Measurements from ENCODE around the gene NELL2.
"Not testable (repeated sequence)": the region's sequence is repeated elsewhere in the genome, so short reads cannot be mapped to it uniquely, and the experiment has no call there.

Gene NELL2

GRCh38 chr12:44748950-44749468, 127.1 kb downstream of the NELL2 start:
- no peak overlapping the region for H3K27ac ChIP-seq (ENCODE audit: low read length)
- no peaks in the 10 kb centered on the region for H3K9me3 ChIP-seq (ENCODE audit: control insufficient read depth in 2 of 2, low read length in 2 of 2)
- no peak overlapping the region for H3K4me3 ChIP-seq (ENCODE audit: low read length in 2 of 2)
- H3K4me1 ChIP-seq (ENCODE audit: control insufficient read depth, insufficient read depth, low read length): no peaks in the 10 kb centered on the region
- no peaks in the 10 kb centered on the region for H3K36me3 ChIP-seq (ENCODE audit: control insufficient read depth in 2 of 2, insufficient read depth in 2 of 2, low read length in 2 of 2)
- H3K27me3 ChIP-seq (ENCODE audit: control insufficient read depth in 1 of 2, insufficient read depth in 2 of 2, low read length in 2 of 2): no peaks in the 10 kb centered on the region
- H3K9ac ChIP-seq (ENCODE audit: low read length in 2 of 2): no peak overlapping the region

DNA sequence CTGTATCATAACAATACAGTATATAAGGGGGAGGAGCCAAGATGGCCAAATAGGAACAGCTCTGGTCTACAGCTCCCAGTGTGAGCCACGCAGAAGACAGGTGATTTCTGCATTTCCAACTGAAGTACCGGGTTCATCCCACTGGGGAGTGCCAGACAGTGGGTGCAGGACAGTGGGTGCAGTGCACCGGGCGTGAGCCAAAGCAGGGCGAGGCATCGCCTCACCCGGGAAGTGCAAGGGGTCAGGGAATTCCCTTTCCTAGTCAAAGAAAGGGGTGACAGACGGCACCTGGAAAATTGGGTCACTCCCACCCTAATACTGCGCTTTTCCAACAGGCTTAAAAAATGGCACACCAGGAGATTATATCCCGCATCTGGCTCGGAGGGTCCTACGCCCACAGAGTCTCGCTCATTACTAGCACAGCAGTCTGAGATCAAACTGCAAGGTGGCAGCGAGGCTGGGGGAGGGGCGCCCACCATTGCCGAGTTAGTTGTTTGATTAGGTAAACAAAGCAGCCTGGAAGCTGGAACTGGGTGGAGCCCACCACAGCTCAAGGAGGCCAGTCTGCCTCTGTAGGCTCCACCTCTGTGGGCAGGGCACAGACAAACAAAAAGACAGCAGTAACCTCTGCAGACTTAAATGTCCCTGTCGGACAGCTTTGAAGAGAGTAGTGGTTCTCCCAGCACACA, 134.7 kb downstream of the NELL2 start:
- H3K9me3 ChIP-seq (ENCODE audit: control insufficient read depth in 2 of 2, low read length in 2 of 2); H3K27me3 ChIP-seq (ENCODE audit: control insufficient read depth in 1 of 2, insufficient read depth in 2 of 2, low read length in 2 of 2); H3K27ac ChIP-seq (ENCODE audit: low read length); H3K4me1 ChIP-seq (ENCODE audit: control insufficient read depth, insufficient read depth, low read length); H3K36me3 ChIP-seq (ENCODE audit: control insufficient read depth in 2 of 2, insufficient read depth in 2 of 2, low read length in 2 of 2); H3K4me3 ChIP-seq (ENCODE audit: low read length in 2 of 2); H3K9ac ChIP-seq (ENCODE audit: low read length in 2 of 2): not testable (repeated sequence)

DNA sequence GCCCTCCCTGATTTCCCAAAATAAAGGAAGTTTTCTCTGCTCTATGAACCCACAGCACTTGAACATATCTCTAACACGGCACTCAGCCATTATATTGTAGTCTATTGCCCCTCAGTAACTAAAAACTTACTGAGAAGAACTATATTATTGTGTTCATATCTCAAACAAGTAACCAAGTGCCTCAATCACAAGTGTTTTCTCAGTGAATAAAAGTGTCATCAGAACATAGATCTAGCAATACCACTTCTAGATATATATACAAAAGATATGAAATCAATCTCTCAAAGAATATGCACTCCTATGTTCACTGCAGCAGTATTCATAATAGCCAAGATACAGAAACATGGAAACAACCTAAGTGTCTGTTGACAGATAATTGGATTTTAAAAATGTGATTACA, 138.1 kb downstream of the NELL2 start:
- no peak overlapping the region for H3K27ac ChIP-seq (ENCODE audit: low read length)
- no peaks in the 10 kb centered on the region for H3K9me3 ChIP-seq (ENCODE audit: control insufficient read depth in 2 of 2, low read length in 2 of 2)
- no peak overlapping the region for H3K9ac ChIP-seq (ENCODE audit: low read length in 2 of 2)
- no peaks in the 10 kb centered on the region for H3K36me3 ChIP-seq (ENCODE audit: control insufficient read depth in 2 of 2, insufficient read depth in 2 of 2, low read length in 2 of 2)
- no peaks in the 10 kb centered on the region for H3K4me1 ChIP-seq (ENCODE audit: control insufficient read depth, insufficient read depth, low read length)
- no peaks in the 10 kb centered on the region for H3K27me3 ChIP-seq (ENCODE audit: control insufficient read depth in 1 of 2, insufficient read depth in 2 of 2, low read length in 2 of 2)
- H3K4me3 ChIP-seq (ENCODE audit: low read length in 2 of 2): no peak overlapping the region

DNA sequence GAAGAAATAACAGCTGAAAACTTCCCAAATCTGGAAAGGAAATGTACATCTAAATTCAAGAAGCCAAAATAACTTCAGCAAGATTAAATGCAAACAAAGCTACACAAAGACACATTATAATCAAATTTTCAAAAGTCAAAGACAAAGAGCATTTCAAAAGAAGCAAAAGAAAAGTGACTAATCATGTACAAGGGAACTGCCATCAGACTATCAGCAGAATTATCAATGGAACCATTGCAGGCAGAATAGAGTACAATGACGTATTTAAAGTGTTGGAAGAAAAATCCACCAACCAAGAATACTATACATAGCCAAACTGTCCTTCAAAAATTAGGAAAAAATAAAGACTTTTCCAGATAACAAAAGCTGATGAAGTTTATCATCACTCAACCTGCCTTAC, 147.5 kb downstream of the NELL2 start:
- Histone ChIP-seq H3K36me3 (ENCODE audit: control insufficient read depth in 2 of 2, insufficient read depth in 2 of 2, low read length in 2 of 2) (no peaks in the 10 kb centered on the region), H3K27me3 (ENCODE audit: control insufficient read depth in 1 of 2, insufficient read depth in 2 of 2, low read length in 2 of 2) (no peaks in the 10 kb centered on the region), H3K9ac (ENCODE audit: low read length in 2 of 2) (no peak overlapping the region), H3K9me3 (ENCODE audit: control insufficient read depth in 2 of 2, low read length in 2 of 2) (no peaks in the 10 kb centered on the region), H3K27ac (ENCODE audit: low read length) (no peak overlapping the region), H3K4me1 (ENCODE audit: control insufficient read depth, insufficient read depth, low read length) (no peaks in the 10 kb centered on the region), H3K4me3 (ENCODE audit: low read length in 2 of 2) (no peak overlapping the region)

DNA sequence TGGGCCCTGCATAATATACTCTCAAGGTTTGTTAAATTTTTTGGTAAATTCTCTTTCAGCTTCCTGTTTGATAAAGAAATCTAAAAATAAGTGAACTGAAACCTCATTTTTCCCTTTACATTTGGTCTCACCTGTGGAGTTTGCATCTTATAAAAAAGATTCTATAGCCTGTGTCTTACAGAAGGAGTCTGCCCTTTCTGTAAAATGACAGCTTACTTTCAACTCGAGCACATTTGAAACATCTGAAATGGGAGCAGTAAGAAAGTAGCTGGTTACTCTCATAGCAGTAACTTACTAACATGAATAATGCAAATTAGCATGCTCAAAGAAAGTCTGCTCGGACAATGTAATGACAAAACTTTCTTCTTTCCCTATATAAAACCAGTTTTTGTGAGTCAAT, 155.8 kb downstream of the NELL2 start:
- H3K9ac ChIP-seq (ENCODE audit: low read length in 2 of 2): no peak overlapping the region

GRCh38 chr12:44717612-44718011, 158.5 kb downstream of the NELL2 start:
- Histone ChIP-seq H3K9ac (ENCODE audit: low read length in 2 of 2) (no peak overlapping the region), H3K36me3 (ENCODE audit: control insufficient read depth in 2 of 2, insufficient read depth in 2 of 2, low read length in 2 of 2) (no peaks in the 10 kb centered on the region), H3K4me3 (ENCODE audit: low read length in 2 of 2) (no peak overlapping the region), H3K27me3 (ENCODE audit: control insufficient read depth in 1 of 2, insufficient read depth in 2 of 2, low read length in 2 of 2) (no peaks in the 10 kb centered on the region), H3K9me3 (ENCODE audit: control insufficient read depth in 2 of 2, low read length in 2 of 2) (no peaks in the 10 kb centered on the region), H3K4me1 (ENCODE audit: control insufficient read depth, insufficient read depth, low read length) (no peaks in the 10 kb centered on the region), H3K27ac (ENCODE audit: low read length) (no peak overlapping the region)

More for the DNA sequence above, 155.8 kb downstream of the NELL2 start:
- no peak overlapping the region for H3K27ac ChIP-seq (ENCODE audit: low read length)
- no peaks in the 10 kb centered on the region for H3K36me3 ChIP-seq (ENCODE audit: control insufficient read depth in 2 of 2, insufficient read depth in 2 of 2, low read length in 2 of 2)
- no peaks in the 10 kb centered on the region for H3K4me1 ChIP-seq (ENCODE audit: control insufficient read depth, insufficient read depth, low read length)
- H3K9me3 ChIP-seq (ENCODE audit: control insufficient read depth in 2 of 2, low read length in 2 of 2): no peaks in the 10 kb centered on the region
- no peak overlapping the region for H3K4me3 ChIP-seq (ENCODE audit: low read length in 2 of 2)
- H3K27me3 ChIP-seq (ENCODE audit: control insufficient read depth in 1 of 2, insufficient read depth in 2 of 2, low read length in 2 of 2): no peaks in the 10 kb centered on the region

DNA sequence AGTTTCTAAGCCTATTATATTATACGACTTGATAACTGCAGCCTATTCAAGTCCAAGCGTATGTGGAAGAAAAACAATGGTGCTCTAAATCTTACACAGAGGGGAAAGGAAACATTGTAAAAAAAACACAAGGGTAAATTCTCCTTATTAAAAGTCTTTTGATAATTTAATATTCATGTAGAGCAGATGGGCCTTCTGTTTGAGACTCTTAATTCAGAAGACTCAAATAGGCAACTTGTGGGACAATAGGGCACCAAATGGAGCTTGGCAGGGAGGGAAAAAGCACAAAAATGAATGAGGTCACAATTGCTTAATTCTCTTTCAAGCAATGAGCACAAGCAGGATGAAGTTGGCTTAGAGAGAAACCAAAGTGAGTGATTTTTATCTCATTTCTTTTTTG, 159.4 kb downstream of the NELL2 start:
- no peaks in the 10 kb centered on the region for H3K27me3 ChIP-seq (ENCODE audit: control insufficient read depth in 1 of 2, insufficient read depth in 2 of 2, low read length in 2 of 2)
- no peak overlapping the region for H3K9ac ChIP-seq (ENCODE audit: low read length in 2 of 2)
- H3K4me1 ChIP-seq (ENCODE audit: control insufficient read depth, insufficient read depth, low read length): no peaks in the 10 kb centered on the region
- no peak overlapping the region for H3K27ac ChIP-seq (ENCODE audit: low read length)
- H3K36me3 ChIP-seq (ENCODE audit: control insufficient read depth in 2 of 2, insufficient read depth in 2 of 2, low read length in 2 of 2): no peaks in the 10 kb centered on the region
- no peaks in the 10 kb centered on the region for H3K9me3 ChIP-seq (ENCODE audit: control insufficient read depth in 2 of 2, low read length in 2 of 2)
- no peak overlapping the region for H3K4me3 ChIP-seq (ENCODE audit: low read length in 2 of 2)

GRCh38 chr12:44711736-44712135, 164.4 kb downstream of the NELL2 start:
- no peaks in the 10 kb centered on the region for H3K4me1 ChIP-seq (ENCODE audit: control insufficient read depth, insufficient read depth, low read length)
- no peaks in the 10 kb centered on the region for H3K36me3 ChIP-seq (ENCODE audit: control insufficient read depth in 2 of 2, insufficient read depth in 2 of 2, low read length in 2 of 2)
- H3K4me3 ChIP-seq (ENCODE audit: low read length in 2 of 2): no peak overlapping the region
- no peaks in the 10 kb centered on the region for H3K9me3 ChIP-seq (ENCODE audit: control insufficient read depth in 2 of 2, low read length in 2 of 2)
- no peak overlapping the region for H3K9ac ChIP-seq (ENCODE audit: low read length in 2 of 2)
- H3K27me3 ChIP-seq (ENCODE audit: control insufficient read depth in 1 of 2, insufficient read depth in 2 of 2, low read length in 2 of 2): no peaks in the 10 kb centered on the region
- no peak overlapping the region for H3K27ac ChIP-seq (ENCODE audit: low read length)

DNA sequence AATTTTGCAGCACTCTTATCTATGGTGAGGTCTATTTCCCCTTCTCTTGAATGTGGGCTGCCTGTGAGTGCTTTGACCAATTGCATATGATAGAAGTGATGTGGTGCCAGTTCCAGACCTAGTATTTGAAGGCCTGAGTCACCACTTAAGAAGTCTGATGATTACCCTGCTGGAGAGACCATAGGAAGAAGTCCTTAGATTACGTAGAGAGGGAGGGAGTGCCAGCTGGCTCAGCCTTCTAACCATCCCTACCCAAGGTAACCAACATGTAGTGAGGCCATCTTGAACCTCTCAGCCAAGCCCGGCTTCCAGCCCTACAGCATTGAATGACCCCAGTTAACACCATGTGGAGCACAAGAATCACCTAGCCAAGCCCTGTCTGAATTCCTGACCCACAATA, 166.9 kb downstream of the NELL2 start:
- no peak overlapping the region for H3K9ac ChIP-seq (ENCODE audit: low read length in 2 of 2)
- no peak overlapping the region for H3K27ac ChIP-seq (ENCODE audit: low read length)
- H3K36me3 ChIP-seq (ENCODE audit: control insufficient read depth in 2 of 2, insufficient read depth in 2 of 2, low read length in 2 of 2): no peaks in the 10 kb centered on the region
- no peaks in the 10 kb centered on the region for H3K9me3 ChIP-seq (ENCODE audit: control insufficient read depth in 2 of 2, low read length in 2 of 2)
- H3K27me3 ChIP-seq (ENCODE audit: control insufficient read depth in 1 of 2, insufficient read depth in 2 of 2, low read length in 2 of 2): no peaks in the 10 kb centered on the region
- no peak overlapping the region for H3K4me3 ChIP-seq (ENCODE audit: low read length in 2 of 2)
- no peaks in the 10 kb centered on the region for H3K4me1 ChIP-seq (ENCODE audit: control insufficient read depth, insufficient read depth, low read length)

DNA sequence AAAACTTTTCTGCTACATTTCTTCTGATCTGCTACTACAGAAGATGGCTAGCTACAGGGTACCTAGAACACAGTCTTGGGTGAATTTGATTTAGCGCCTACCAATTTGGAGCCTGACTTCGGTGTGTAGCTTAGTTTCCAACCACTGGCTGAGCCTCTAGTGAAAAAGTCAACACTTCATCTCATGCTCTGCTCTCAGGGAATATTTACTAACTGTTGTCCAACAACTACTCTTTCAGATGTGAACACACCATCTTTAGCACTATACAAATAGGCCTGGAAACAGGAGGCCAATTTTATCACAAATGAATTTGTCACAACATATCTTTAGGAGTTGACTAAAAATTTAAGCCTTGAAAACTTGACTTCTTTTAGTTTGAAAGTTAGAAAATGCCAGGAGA, 167.9 kb downstream of the NELL2 start:
- Histone ChIP-seq H3K9me3 (ENCODE audit: control insufficient read depth in 2 of 2, low read length in 2 of 2) (no peaks in the 10 kb centered on the region), H3K27me3 (ENCODE audit: control insufficient read depth in 1 of 2, insufficient read depth in 2 of 2, low read length in 2 of 2) (no peaks in the 10 kb centered on the region), H3K36me3 (ENCODE audit: control insufficient read depth in 2 of 2, insufficient read depth in 2 of 2, low read length in 2 of 2) (no peaks in the 10 kb centered on the region), H3K4me3 (ENCODE audit: low read length in 2 of 2) (no peak overlapping the region), H3K27ac (ENCODE audit: low read length) (no peak overlapping the region), H3K9ac (ENCODE audit: low read length in 2 of 2) (no peak overlapping the region), H3K4me1 (ENCODE audit: control insufficient read depth, insufficient read depth, low read length) (no peaks in the 10 kb centered on the region)

GRCh38 chr12:44703182-44703910, 172.8 kb downstream of the NELL2 start:
- Histone ChIP-seq H3K9ac (ENCODE audit: low read length in 2 of 2) (no peak overlapping the region), H3K4me1 (ENCODE audit: control insufficient read depth, insufficient read depth, low read length) (no peaks in the 10 kb centered on the region), H3K27ac (ENCODE audit: low read length) (no peak overlapping the region), H3K9me3 (ENCODE audit: control insufficient read depth in 2 of 2, low read length in 2 of 2) (no peaks in the 10 kb centered on the region), H3K36me3 (ENCODE audit: control insufficient read depth in 2 of 2, insufficient read depth in 2 of 2, low read length in 2 of 2) (no peaks in the 10 kb centered on the region), H3K4me3 (ENCODE audit: low read length in 2 of 2) (no peak overlapping the region), H3K27me3 (ENCODE audit: control insufficient read depth in 1 of 2, insufficient read depth in 2 of 2, low read length in 2 of 2) (no peaks in the 10 kb centered on the region)

Measured in stomach smooth muscle (tissue), 2 donors.